GM18526 (cell line): ENCODE measurements around the gene MUC20.

Experiments used
- POLR2A ChIP-seq: IDR thresholded peaks from 3 replicates; pipeline ENCODE4 v1.6.1; 2011; ENCODE audit not compliant: insufficient read length; ENCODE audit errors: extremely low read depth

The MUC20 gene

DNA sequence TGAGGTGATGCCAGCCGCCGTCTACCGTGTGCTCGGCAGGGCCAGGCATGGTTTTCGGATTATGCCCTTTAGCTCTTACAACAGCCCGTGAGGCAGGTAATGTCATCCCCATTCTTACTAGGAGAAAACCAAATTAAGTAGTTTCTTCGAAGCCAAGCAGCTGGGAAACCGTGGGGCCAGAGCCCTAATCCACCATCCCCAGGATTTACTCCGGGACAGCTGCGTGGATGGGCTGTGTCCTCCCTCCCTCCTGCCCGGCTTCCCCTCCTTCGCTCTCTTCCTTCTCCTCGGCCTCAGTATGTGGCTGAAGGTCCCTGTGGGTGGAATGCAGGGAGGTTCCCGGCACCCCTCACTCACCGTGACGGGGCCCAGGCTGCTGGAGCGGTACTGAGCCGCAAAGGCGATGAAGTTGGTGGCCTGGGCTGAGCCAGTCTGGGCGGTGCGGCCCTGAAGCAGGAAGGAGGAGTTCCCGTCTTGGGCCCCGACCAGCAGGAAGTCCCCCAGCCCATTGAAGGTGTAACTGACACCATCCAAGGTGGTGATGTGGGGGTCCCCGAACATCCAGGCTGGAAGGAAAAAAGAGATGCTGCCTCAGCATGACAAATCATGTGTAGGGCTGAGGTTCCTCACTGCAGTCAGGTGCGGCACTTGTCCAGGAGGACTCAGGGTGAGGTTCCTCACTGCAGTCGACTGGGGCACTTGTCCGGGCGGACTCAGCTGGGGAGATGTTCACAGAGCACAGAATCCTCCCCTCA lies 42.5 kb downstream of the MUC20 start:
- TF ChIP-seq POLR2A, result no peak

- TF ChIP-seq POLR2A, result no peak
These were observed 43.4 kb downstream of the MUC20 start for GRCh38 chr3:195763843-195764825.

DNA sequence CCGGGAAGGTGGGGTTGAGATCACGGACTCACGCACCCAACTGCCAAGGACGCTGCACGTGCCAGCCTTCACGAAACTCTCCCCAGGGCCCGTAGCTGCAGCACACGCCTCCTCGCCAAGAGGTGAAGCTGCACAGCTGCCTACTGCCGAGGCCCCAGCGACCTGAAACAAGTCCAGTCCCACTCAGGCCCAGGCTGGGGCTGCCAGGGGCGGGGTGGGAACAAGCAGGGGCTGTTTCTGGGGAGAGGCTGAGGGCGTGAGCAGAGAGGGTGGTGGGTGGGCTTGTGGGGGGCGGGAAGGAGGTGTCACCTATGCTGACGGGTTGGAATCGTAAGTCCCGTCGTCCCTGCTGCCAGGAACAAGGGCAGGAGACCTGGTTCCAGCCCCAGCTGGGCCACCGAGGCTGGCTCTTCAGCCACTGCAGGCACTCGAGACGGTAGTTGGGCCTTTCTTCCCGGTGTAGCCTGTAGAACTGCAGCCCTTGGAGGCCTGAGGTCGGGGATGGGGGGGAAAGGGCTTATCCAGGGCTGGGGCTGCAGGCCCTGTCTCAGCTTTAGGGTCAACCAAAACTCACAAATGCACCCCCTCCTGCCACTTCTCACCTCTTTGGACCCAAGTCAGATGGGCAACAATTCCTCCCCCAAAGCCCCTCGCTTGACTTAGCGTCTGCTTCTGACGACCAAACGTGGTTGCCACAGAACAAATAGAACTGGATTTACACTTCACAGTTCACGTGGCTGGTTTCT lies 44.4 kb downstream of the MUC20 start:
- TF ChIP-seq POLR2A, result no peak

- no peak for TF ChIP-seq POLR2A
These were observed 45.9 kb downstream of the MUC20 start for GRCh38 chr3:195766671-195767070.

- TF ChIP-seq POLR2A, result no peak
These were observed 47.0 kb downstream of the MUC20 start for GRCh38 chr3:195767792-195768191.

DNA sequence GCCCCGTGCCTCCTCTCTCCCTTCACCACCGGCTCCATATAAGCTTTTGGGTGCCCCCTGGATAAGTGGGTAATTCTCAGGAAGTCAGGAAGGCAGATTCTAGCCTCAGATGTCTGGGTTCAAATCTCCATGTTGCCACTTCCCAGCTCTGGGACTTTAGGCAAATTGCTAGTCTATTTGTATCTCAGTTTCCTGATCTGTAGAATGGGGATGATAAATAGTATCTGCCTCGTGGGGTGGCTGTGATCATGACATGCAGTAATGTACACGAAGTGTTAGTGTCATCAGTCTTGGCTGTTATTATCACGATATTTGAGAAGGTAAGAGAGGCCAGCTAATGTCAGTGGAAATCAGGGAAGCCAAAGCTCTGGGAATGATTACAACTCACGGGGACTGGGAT lies 47.6 kb downstream of the MUC20 start:
- no peak for TF ChIP-seq POLR2A

DNA sequence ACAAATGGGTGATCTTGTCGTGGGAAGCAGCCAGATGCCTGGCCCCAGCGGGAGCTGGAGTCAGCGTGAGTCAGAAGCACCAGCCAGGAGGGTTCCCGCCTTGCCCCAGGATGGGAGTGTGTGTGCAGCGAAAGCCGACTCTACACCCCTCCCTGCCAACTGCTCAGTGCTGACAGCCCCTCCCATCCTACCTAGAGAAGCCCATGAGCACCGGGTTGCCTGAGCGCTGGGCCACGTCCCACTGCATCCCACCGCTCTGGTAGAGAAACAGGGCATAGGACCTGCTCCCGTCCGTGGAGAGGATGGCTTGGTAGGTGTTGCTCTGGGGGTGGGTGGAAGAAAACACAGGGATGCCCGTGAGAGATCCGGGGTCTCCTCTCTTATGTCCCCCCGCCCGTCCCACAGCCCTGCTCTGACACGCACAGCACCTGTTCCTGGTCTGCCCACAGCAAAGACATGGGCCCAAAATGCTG lies 48.1 kb downstream of the MUC20 start:
- no peak for TF ChIP-seq POLR2A

- no peak for TF ChIP-seq POLR2A
These were observed 48.8 kb downstream of the MUC20 start for GRCh38 chr3:195769551-195769950.

DNA sequence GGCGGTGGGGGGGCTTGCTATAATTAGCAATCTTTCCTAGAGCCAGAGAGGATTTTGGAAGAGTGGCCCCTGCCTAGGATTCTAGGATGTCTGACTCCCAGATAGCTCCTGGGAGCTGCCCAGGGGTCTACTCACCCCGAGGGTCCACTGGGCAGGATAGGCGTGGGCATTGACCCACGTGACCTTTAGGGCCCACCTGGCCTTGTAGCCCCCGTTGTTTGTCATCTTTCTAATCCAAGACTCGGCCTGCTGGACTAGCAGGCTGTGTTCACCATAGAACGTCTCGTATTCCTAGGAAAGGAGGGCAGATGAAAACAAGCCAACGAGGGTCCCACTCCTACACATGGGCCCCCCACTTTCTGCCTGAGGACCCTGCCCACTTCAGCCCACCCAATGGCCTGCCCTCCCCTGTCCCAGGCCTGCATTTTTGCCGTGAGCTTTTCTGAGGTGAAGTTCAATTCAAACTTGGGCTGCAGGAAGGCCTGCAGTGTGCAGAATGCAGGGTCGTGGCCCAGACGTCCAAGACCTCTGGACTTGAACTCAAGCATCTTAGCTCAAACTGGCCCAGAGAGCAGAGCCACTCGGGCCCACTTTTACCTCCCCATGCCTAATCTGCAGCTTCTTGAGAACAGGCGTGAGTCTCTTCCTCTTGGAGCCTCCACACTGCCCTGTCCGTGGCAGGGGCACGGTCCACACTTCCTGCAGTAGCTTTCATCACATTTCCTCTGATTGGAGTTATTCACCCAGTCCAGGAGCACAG lies 49.5 kb downstream of the MUC20 start:
- TF ChIP-seq POLR2A, result no peak

GRCh38 chr3:195771646-195772300 lies 51.0 kb downstream of the MUC20 start:
- no peak for TF ChIP-seq POLR2A

- no peak for TF ChIP-seq POLR2A
These were observed 53.3 kb downstream of the MUC20 start for GRCh38 chr3:195773956-195774537.

DNA sequence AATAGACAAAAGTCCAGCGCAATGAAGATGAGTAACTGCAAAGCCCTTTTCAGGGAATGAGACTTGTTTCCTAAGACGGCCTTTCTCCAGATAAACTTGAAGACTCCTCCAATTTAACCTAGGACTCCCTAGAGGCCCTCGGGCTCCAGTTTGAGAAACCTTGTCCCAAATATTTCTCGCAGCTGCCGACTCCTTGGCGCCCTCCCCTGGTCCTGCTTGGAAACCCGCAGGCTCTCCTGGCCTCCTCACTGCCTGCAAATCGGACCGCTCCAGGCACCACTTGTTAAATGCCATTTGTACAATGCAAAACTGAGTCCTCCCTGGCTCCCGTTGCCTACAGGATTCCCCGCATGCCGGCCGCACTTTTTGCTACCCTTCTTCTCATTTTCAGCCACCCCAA lies 54.1 kb downstream of the MUC20 start:
- no peak for TF ChIP-seq POLR2A

GRCh38 chr3:195777975-195778374 lies 57.2 kb downstream of the MUC20 start:
- TF ChIP-seq POLR2A, result no peak
